Measurements from ENCODE around the gene CAMK2D. TPM values are rescaled to one million over a fixed set of nuclear protein-coding genes. Genes with fewer than 3 reads are reported as not detected.

CAMK2D gene
- total RNA-seq, 4 donors from 2014 or later: 48.2 to 66.2 (median 51.2) TPM

DNA sequence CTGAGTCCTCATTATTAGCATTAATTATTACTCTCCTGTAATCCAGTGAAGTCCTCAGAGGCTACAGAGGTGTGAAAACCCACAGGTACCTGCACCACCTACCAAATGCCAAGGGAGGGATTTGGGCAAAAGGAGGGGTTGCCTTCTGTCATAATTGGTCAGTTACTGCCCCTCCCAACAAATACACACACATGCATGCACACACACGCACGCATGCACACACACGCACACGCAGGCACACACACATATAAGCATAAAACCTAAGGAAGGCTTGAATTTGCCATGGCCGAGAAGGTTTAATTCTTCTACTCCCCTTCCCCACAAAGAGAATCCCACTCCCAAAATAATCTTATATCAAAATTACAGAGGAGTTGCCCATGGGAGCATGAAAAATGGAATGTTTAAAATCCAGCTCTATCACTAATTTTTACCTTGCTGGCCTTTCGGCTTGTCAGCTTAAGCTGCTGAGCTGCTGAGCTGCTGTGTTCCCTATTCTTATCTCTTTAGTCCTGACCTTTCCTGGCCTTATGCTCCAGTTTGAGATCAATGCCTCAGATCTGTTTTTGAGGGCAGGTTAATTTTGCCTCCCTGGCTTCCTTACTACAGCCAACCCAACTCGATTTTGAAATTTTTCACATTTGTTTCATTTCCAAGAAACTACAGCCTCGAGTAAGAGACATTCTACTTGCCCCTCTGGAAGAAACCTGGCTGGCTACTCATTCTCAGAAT is 95.0 kb downstream of the CAMK2D start:
- Histone ChIP-seq H3K36me3 (peaks cover 0 to 4% (median 0%) of the 10 kb centered on the region in 4 donors), H3K27ac (replicated peaks in 1 of 4) (no peak overlapping the region), H3K4me3 (no peak overlapping the region), H3K27me3 (no peaks in the 10 kb centered on the region), H3K4me1 (peaks cover 0 to 14% (median 3%) of the 10 kb centered on the region in 4 donors), H3K9me3 (no peaks in the 10 kb centered on the region)
- TF ChIP-seq POLR2AphosphoS5 (IDR thresholded peaks at IDR 0.05) (no peak), POLR2A (IDR thresholded peaks at IDR 0.05; ENCODE audit: low read depth) (no peak)
- TF ChIP-seq, protein P1, sequence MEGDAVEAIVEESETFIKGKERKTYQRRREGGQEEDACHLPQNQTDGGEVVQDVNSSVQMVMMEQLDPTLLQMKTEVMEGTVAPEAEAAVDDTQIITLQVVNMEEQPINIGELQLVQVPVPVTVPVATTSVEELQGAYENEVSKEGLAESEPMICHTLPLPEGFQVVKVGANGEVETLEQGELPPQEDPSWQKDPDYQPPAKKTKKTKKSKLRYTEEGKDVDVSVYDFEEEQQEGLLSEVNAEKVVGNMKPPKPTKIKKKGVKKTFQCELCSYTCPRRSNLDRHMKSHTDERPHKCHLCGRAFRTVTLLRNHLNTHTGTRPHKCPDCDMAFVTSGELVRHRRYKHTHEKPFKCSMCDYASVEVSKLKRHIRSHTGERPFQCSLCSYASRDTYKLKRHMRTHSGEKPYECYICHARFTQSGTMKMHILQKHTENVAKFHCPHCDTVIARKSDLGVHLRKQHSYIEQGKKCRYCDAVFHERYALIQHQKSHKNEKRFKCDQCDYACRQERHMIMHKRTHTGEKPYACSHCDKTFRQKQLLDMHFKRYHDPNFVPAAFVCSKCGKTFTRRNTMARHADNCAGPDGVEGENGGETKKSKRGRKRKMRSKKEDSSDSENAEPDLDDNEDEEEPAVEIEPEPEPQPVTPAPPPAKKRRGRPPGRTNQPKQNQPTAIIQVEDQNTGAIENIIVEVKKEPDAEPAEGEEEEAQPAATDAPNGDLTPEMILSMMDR (IDR thresholded peaks at IDR 0.05): no peak
- WGBS: 85% methylated on average over 8 of the region's 8 CpGs
- intact Hi-C loops (cut with DNase I): no loop called here
- DNase-seq (ENCODE audit: extremely low spot score): no peak

- intact Hi-C loops (cut with DNase I): no loop called here
- 70% methylated on average over 1 of the region's 1 CpG for WGBS
- H3K27me3 ChIP-seq: no peaks in the 10 kb centered on the region
- TF ChIP-seq, protein P1 (IDR thresholded peaks at IDR 0.05): no peak
- TF ChIP-seq EP300 (IDR thresholded peaks at IDR 0.05) (no peak), POLR2A (IDR thresholded peaks at IDR 0.05; ENCODE audit: low read depth) (no peak), POLR2AphosphoS5 (IDR thresholded peaks at IDR 0.05) (no peak)
- no peaks in the 10 kb centered on the region for H3K9me3 ChIP-seq
- H3K36me3 ChIP-seq: peaks cover 0 to 4% (median 0%) of the 10 kb centered on the region in 4 donors
- DNase-seq (ENCODE audit: extremely low spot score): no peak
- H3K4me1 ChIP-seq: peaks cover 0 to 14% (median 3%) of the 10 kb centered on the region in 4 donors
- no peak overlapping the region for H3K4me3 ChIP-seq
- no peak overlapping the region for H3K27ac ChIP-seq (replicated peaks in 1 of 4)
Observed at GRCh38 chr4:113665036-113665435, 96.5 kb downstream of the CAMK2D start.

- no peak for TF ChIP-seq POLR2AphosphoS5 (IDR thresholded peaks at IDR 0.05)
- TF ChIP-seq, protein P1 (IDR thresholded peaks at IDR 0.05): no peak
- no peak for TF ChIP-seq EP300 (IDR thresholded peaks at IDR 0.05)
- WGBS: 84% methylated on average over 3 of the region's 3 CpGs
- no peak overlapping the region for H3K4me3 ChIP-seq
- H3K27me3 ChIP-seq: no peaks in the 10 kb centered on the region
- H3K27ac ChIP-seq (replicated peaks in 1 of 4): no peak overlapping the region
- no peaks in the 10 kb centered on the region for H3K9me3 ChIP-seq
- peaks cover 0 to 4% (median 0%) of the 10 kb centered on the region in 4 donors for H3K36me3 ChIP-seq
- intact Hi-C loops (cut with DNase I): no loop called here
- peaks cover 0 to 20% (median 14%) of the 10 kb centered on the region in 4 donors for H3K4me1 ChIP-seq
- no peak for DNase-seq (ENCODE audit: extremely low spot score)
Observed at GRCh38 chr4:113662581-113662980, 99.0 kb downstream of the CAMK2D start.

DNA sequence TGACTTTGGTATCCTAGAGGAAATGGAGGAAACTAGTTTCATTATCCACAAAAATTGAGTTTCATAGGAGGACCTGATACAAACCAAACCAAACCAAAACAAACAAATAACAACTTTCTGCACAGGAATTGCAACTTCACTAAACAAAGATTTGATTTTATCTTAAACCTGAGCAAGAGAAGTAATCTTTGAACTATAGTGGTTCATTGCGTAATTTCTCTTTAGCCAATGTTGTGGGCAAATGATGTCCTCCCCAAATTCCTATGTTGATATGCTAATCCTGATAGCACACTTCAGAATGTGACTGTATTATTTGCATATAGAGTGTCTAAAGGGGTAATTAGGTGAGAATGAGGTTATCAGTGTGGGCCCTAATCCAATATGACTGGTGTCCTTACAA is 102.4 kb downstream of the CAMK2D start:
- WGBS: 100% methylated on average over 1 of the region's 1 CpG
- Histone ChIP-seq H3K27me3 (no peaks in the 10 kb centered on the region), H3K36me3 (peaks cover 0 to 4% (median 0%) of the 10 kb centered on the region in 4 donors), H3K4me1 (peaks cover 0 to 26% (median 14%) of the 10 kb centered on the region in 4 donors), H3K4me3 (no peak overlapping the region), H3K9me3 (no peaks in the 10 kb centered on the region), H3K27ac (replicated peaks in 1 of 4) (no peak overlapping the region)
- intact Hi-C loops (cut with DNase I): no loop called here
- TF ChIP-seq EP300 (IDR thresholded peaks at IDR 0.05) (no peak), POLR2AphosphoS5 (IDR thresholded peaks at IDR 0.05) (no peak), POLR2A (IDR thresholded peaks at IDR 0.05; ENCODE audit: low read depth) (no peak)
- TF ChIP-seq, protein P1 (IDR thresholded peaks at IDR 0.05): no peak
- no peak for DNase-seq (ENCODE audit: extremely low spot score)

Data from esophagus muscularis mucosa (tissue), 4 donors.